ENCODE data around the gene IMMP2L. TPM values are rescaled to one million over a fixed set of nuclear protein-coding genes. Genes with fewer than 3 reads are reported as not detected.
A peak's percentile ranks its signal among the peaks of the same experiment; 100 is the strongest.

The IMMP2L gene
- total RNA-seq, 2 donors from 2014 or later, result 10.5 to 17.4 TPM

- ATAC-seq, result no peak
- WGBS, 2 donors, result 75 to 83% methylated on average over 3 of the region's 3 CpGs
- TF ChIP-seq POLR2A (IDR thresholded peaks at IDR 0.05), result no peak
- no peak for TF ChIP-seq CTCF (IDR thresholded peaks at IDR 0.05)
- no peaks in the 10 kb centered on the region for H3K36me3 ChIP-seq (replicated peaks in 1 of 2; ENCODE audit: insufficient read depth in 1 of 2, low read depth in 2 of 2)
- no peak for DNase-seq
- peaks cover 4% of the 10 kb centered on the region for H3K4me1 ChIP-seq
- no peaks in the 10 kb centered on the region for H3K9me3 ChIP-seq
- no peak overlapping the region for H3K4me3 ChIP-seq
- intact Hi-C loops (cut with DNase I), result no loop called here
- H3K27me3 ChIP-seq, result no peaks in the 10 kb centered on the region
- H3K27ac ChIP-seq, result no peak overlapping the region
Measured at GRCh38 chr7:110841840-110842545, 720.3 kb downstream of the IMMP2L start.

GRCh38 chr7:110839866-110840265, 722.4 kb downstream of the IMMP2L start:
- WGBS, 2 donors, result 64 to 73% methylated on average over 5 of the region's 5 CpGs
- TF ChIP-seq POLR2A (IDR thresholded peaks at IDR 0.05) (no peak), CTCF (IDR thresholded peaks at IDR 0.05) (no peak)
- intact Hi-C loops (cut with DNase I), result no loop called here
- H3K4me1 ChIP-seq, result peaks cover 4% of the 10 kb centered on the region
- no peaks in the 10 kb centered on the region for H3K9me3 ChIP-seq
- H3K27me3 ChIP-seq, result no peaks in the 10 kb centered on the region
- ATAC-seq (no peak), DNase-seq (peak in 2 of 4 donors; percentile 9 to 16)
- no peaks in the 10 kb centered on the region for H3K36me3 ChIP-seq (replicated peaks in 1 of 2; ENCODE audit: insufficient read depth in 1 of 2, low read depth in 2 of 2)
- no peak overlapping the region for H3K27ac ChIP-seq
- no peak overlapping the region for H3K4me3 ChIP-seq

GRCh38 chr7:110835849-110836248, 726.4 kb downstream of the IMMP2L start:
- no peaks in the 10 kb centered on the region for H3K27me3 ChIP-seq
- no peaks in the 10 kb centered on the region for H3K4me1 ChIP-seq
- no peak for ATAC-seq
- no peak for DNase-seq
- 86 to 92% methylated on average over 1 of the region's 1 CpG for WGBS, 2 donors
- no peak overlapping the region for H3K4me3 ChIP-seq
- no peaks in the 10 kb centered on the region for H3K36me3 ChIP-seq (replicated peaks in 1 of 2; ENCODE audit: insufficient read depth in 1 of 2, low read depth in 2 of 2)
- no peak overlapping the region for H3K27ac ChIP-seq
- intact Hi-C loops (cut with DNase I), result no loop called here
- H3K9me3 ChIP-seq, result no peaks in the 10 kb centered on the region
- TF ChIP-seq CTCF (IDR thresholded peaks at IDR 0.05) (no peak), POLR2A (IDR thresholded peaks at IDR 0.05) (no peak)

GRCh38 chr7:110835218-110835617, 727.1 kb downstream of the IMMP2L start:
- no peak for ATAC-seq
- no peak for TF ChIP-seq POLR2A (IDR thresholded peaks at IDR 0.05)
- no peak for TF ChIP-seq CTCF (IDR thresholded peaks at IDR 0.05)
- no peaks in the 10 kb centered on the region for H3K36me3 ChIP-seq (replicated peaks in 1 of 2; ENCODE audit: insufficient read depth in 1 of 2, low read depth in 2 of 2)
- no peaks in the 10 kb centered on the region for H3K4me1 ChIP-seq
- WGBS, 2 donors, result 48 to 54% methylated on average over 1 of the region's 1 CpG
- intact Hi-C loops (cut with DNase I), result no loop called here
- no peak overlapping the region for H3K27ac ChIP-seq
- DNase-seq, result no peak
- no peaks in the 10 kb centered on the region for H3K9me3 ChIP-seq
- H3K27me3 ChIP-seq, result no peaks in the 10 kb centered on the region
- no peak overlapping the region for H3K4me3 ChIP-seq

GRCh38 chr7:110831419-110831818, 730.9 kb downstream of the IMMP2L start:
- WGBS, 2 donors, result 74 to 78% methylated on average over 3 of the region's 3 CpGs
- H3K4me3 ChIP-seq, result no peak overlapping the region
- TF ChIP-seq CTCF (IDR thresholded peaks at IDR 0.05) (no peak), POLR2A (IDR thresholded peaks at IDR 0.05) (no peak)
- H3K4me1 ChIP-seq, result no peaks in the 10 kb centered on the region
- no peak overlapping the region for H3K27ac ChIP-seq
- intact Hi-C loops (cut with DNase I), result no loop called here
- no peaks in the 10 kb centered on the region for H3K36me3 ChIP-seq (replicated peaks in 1 of 2; ENCODE audit: insufficient read depth in 1 of 2, low read depth in 2 of 2)
- H3K9me3 ChIP-seq, result no peaks in the 10 kb centered on the region
- no peak for ATAC-seq
- DNase-seq, result no peak
- H3K27me3 ChIP-seq, result no peaks in the 10 kb centered on the region

All from body of pancreas (tissue), 4 donors.